Fibroblast of the aortic adventitia (primary cell): ENCODE measurements around the gene MVB12B. TPM values are rescaled to one million over a fixed set of nuclear protein-coding genes. Genes with fewer than 3 reads are reported as not detected.

Experiments used
- DNase-seq: peaks from one replicate; pipeline ENCODE4 v3.0.0-alpha.2; 2010; ENCODE audit warnings: low read depth
- H3K4me3 ChIP-seq: 2 replicates; pipeline ENCODE4 v1.5.1; 2011; ENCODE audit warnings: low read depth, mild to moderate bottlenecking, control low read depth, low read length, moderate library complexity
- total RNA-seq: library from RNA; depleted of rRNA; stranded (reverse); fragments of >200 nt; gene quantifications from 2 replicates; pipeline ENCODE4 v1.2.3, GENCODE V29; 2012; ENCODE audit warnings: low replicate concordance
- TF ChIP-seq, protein P1 (sequence below): IDR thresholded peaks from 2 replicates; pipeline ENCODE4 v1.5.1; 2011; ENCODE audit warnings: mild to moderate bottlenecking, low read length, control low read depth, inconsistent platforms; ENCODE audit not compliant: insufficient read depth

MVB12B gene
- total RNA-seq, 1 donor = 3.5 TPM

DNA sequence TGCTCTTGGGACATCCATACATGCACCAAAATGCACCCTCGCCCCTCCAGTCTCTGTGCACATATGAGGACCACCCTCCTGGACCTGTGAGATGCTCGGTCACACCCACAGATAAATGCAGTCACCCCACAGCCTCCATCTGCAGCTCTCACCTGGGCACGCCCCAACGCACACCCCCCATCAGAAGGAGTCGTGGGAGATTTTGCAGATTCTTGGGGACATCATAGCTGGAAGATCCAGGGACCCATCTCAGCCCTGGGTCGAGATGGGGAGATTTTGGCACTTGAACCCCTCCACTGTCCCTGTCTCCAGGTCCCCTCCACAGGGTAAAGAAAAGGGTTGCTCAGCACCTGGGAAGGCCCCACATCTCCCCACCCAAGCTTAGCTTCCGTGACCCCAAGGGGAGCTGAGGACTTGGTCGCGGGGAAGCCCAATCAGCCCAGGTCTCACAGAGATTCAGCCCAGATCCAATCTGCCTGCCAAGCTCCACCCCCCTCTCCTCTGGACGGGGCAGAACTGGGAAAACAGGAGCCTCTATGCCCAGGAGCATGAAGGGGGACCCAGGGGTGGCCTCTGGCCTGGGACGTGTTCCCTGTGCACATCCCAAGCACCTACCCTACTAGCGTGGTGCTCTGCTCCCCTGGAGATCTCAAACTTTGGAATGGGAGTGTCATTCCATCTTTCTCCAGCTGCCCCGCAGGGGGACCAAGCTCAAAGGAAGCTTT lies 197.9 kb downstream of the MVB12B start:
- no peak overlapping the region for H3K4me3 ChIP-seq
- DNase-seq = no peak
- TF ChIP-seq, protein P1, sequence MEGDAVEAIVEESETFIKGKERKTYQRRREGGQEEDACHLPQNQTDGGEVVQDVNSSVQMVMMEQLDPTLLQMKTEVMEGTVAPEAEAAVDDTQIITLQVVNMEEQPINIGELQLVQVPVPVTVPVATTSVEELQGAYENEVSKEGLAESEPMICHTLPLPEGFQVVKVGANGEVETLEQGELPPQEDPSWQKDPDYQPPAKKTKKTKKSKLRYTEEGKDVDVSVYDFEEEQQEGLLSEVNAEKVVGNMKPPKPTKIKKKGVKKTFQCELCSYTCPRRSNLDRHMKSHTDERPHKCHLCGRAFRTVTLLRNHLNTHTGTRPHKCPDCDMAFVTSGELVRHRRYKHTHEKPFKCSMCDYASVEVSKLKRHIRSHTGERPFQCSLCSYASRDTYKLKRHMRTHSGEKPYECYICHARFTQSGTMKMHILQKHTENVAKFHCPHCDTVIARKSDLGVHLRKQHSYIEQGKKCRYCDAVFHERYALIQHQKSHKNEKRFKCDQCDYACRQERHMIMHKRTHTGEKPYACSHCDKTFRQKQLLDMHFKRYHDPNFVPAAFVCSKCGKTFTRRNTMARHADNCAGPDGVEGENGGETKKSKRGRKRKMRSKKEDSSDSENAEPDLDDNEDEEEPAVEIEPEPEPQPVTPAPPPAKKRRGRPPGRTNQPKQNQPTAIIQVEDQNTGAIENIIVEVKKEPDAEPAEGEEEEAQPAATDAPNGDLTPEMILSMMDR = no peak

DNA sequence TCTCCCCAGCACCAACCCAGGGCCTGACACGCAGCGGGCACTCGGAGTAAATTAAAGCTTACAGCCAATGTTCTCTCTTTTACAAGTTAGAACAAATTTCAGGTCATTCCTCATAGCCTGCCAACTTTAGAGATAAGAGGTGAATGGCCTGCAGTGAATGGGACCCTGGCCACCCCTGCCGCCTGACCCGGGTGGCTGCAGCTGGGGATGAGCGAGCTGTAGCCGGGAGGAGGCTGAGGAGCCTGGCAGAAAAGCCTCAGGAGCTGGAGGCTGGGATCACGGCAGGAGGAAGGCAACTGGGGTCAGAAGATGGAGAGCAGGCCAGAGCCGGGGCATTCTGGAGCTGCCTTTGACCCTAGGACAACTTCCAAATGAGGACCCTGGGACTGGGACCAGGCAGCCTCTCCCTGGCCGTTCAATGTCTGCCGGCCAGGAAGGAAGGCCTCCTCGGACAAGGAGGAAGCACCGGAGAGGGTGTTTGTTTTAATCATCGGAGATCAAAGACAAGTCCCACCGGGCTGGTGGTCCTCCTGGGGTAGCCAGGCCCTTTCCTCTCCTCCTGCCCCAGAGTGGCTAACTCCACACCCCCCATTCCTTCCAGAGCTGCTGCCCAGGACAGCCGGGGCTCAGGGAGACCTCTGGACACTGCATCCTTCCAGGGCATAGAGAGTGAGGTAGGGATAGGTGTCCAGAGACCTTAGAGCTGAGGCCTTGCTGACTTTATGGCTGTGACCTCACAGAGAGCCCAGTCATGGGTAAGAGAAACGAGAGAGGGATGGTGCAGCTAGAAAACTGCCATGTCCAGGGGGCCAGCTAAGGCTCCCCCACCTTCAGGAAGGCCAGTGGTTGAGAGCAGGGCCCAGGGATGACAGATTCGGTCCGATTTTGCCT lies 199.8 kb downstream of the MVB12B start:
- TF ChIP-seq, protein P1 = no peak
- H3K4me3 ChIP-seq = no peak overlapping the region
- DNase-seq = no peak

DNA sequence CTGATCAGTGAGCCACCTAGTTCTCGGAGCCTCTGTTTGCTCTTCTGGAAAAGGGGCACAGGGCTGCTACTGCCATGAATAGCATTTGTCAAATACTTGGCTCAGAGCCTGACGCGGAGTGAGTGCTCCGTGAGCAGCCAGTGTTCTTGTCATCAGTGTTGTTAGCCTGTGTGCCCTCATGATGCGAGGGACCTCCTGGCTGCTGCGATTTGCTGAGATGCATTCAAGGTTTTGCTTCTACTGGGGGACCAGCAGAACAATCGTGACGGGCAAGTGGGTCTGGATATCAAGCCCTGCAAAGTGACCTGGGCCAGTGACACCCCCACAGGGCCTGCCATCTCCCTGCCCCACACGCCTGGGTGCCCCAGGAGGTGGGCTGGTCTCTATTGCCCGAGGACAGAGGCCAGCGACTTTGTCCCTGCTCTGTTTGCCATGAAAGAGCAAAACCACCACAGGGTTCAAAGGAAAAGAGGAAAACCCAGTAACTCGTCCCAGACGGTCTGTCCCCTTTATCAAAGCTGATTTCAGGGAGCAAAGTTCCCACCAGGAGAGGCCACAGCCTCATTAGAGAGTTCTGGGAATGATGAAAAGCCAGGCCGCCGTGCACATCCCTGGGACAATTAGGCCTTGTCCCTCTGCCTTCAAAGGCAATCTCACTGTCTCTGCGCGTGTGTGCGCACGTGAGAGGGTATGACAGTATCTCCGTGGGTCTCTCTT lies 200.6 kb downstream of the MVB12B start:
- TF ChIP-seq, protein P1 = no peak
- H3K4me3 ChIP-seq = no peak overlapping the region
- no peak for DNase-seq

DNA sequence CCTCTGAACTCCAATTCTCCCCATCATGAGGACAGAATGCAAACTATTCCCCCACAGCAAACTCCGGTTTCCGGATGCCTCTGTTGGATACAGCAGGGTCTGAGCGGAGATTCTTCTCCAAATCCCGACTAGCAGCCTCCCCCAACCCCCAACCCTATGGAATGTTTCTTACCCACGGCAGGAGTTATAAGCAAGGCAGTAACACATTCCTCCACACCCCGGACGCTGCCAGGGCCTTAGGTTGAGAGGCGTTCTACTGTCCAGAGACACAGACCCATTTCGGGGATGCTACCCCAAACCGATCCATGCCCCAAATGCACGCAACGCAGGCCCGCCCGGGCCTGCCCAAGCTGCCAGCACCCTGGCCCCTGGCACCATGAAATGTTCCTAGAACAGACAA lies 201.5 kb downstream of the MVB12B start:
- TF ChIP-seq, protein P1 = no peak
- no peak for DNase-seq

DNA sequence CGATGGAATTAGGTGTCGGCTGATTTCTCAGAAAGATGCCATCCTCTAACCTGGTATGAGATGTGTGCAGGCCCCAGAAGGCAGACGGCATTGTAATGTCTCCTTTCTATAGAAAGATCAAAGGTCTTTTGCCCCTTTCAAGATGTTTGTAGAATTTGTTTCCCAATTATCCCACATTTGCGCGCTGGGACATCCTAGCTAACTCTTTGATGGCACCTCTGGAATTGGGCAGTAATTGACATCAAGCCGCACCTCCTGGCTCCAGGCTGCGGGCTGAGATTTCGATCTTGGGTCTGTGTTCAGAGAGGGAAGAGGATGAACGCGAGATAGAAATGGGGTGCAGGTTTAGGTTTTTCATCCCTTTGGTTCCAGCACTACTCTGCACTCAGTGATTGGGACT lies 202.3 kb downstream of the MVB12B start:
- H3K4me3 ChIP-seq = no peak overlapping the region
- TF ChIP-seq, protein P1 = no peak
- DNase-seq = no peak

More for the DNA sequence above, 201.5 kb downstream of the MVB12B start:
- no peak overlapping the region for H3K4me3 ChIP-seq

DNA sequence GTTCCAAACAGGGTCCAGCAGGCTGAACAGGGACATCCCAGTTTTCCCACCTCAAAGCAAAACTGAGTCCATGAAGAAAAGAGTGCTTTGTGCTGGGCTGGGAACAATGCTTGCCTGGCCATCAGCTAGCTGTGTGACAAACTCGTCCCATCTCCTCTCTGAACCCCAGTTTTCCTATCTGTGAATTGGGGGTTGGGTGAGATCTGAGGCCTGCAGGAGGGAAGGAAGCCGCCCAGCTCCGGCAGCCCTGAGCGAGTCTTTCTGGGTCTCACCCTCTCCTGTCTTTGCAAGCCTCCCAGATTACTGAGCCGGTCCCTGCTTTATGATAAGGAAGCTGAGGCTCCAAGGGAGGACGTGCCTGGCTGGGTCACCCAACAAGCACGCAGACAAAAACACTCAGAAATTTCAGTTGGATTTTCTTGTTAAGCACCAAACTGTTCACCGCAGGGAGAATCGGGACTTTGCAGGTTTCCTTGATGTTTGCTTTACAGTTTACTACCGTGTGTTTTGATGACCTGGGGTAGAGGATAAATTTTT lies 204.5 kb downstream of the MVB12B start:
- no peak for DNase-seq
- TF ChIP-seq, protein P1 = no peak

More for the DNA sequence above, 204.5 kb downstream of the MVB12B start:
- H3K4me3 ChIP-seq = no peak overlapping the region
